Measurements from ENCODE around the gene SENP6.
"Not testable (repeated sequence)": the region's sequence is repeated elsewhere in the genome, so short reads cannot be mapped to it uniquely, and the experiment has no call there.

Gene SENP6

GRCh38 chr6:75584552-75584951 lies 17.1 kb upstream of the SENP6 start:
- H3K9ac ChIP-seq (ENCODE audit: low read length); H3K9me3 ChIP-seq (ENCODE audit: control insufficient read depth, low read length); H3K4me1 ChIP-seq (ENCODE audit: control insufficient read depth, insufficient read depth, low read length); H3K27me3 ChIP-seq (ENCODE audit: control insufficient read depth, insufficient read depth, low read length); H3K36me3 ChIP-seq (ENCODE audit: control insufficient read depth, insufficient read depth, low read length); H3K4me3 ChIP-seq (ENCODE audit: low read length): not testable (repeated sequence)

- Histone ChIP-seq H3K9me3 (ENCODE audit: control insufficient read depth, low read length) (no peaks in the 10 kb centered on the region), H3K9ac (ENCODE audit: low read length) (no peak overlapping the region), H3K4me3 (ENCODE audit: low read length) (no peak overlapping the region), H3K36me3 (ENCODE audit: control insufficient read depth, insufficient read depth, low read length) (no peaks in the 10 kb centered on the region), H3K4me1 (ENCODE audit: control insufficient read depth, insufficient read depth, low read length) (no peaks in the 10 kb centered on the region), H3K27me3 (ENCODE audit: control insufficient read depth, insufficient read depth, low read length) (no peaks in the 10 kb centered on the region)
Observed at GRCh38 chr6:75588948-75589347, 12.7 kb upstream of the SENP6 start.

- Histone ChIP-seq H3K36me3 (ENCODE audit: control insufficient read depth, insufficient read depth, low read length) (no peaks in the 10 kb centered on the region), H3K4me3 (ENCODE audit: low read length) (no peak overlapping the region), H3K9ac (ENCODE audit: low read length) (no peak overlapping the region)
Observed at GRCh38 chr6:75590370-75590769, 11.3 kb upstream of the SENP6 start.

GRCh38 chr6:75596380-75596779 lies 5.3 kb upstream of the SENP6 start:
- not testable (repeated sequence) for H3K36me3 ChIP-seq (ENCODE audit: control insufficient read depth, insufficient read depth, low read length); H3K4me1 ChIP-seq (ENCODE audit: control insufficient read depth, insufficient read depth, low read length); H3K4me3 ChIP-seq (ENCODE audit: low read length); H3K9me3 ChIP-seq (ENCODE audit: control insufficient read depth, low read length); H3K9ac ChIP-seq (ENCODE audit: low read length); H3K27me3 ChIP-seq (ENCODE audit: control insufficient read depth, insufficient read depth, low read length)

More at GRCh38 chr6:75590370-75590769, 11.3 kb upstream of the SENP6 start:
- Histone ChIP-seq H3K27me3 (ENCODE audit: control insufficient read depth, insufficient read depth, low read length) (no peaks in the 10 kb centered on the region), H3K4me1 (ENCODE audit: control insufficient read depth, insufficient read depth, low read length) (no peaks in the 10 kb centered on the region), H3K9me3 (ENCODE audit: control insufficient read depth, low read length) (no peaks in the 10 kb centered on the region)

- Histone ChIP-seq H3K9ac (ENCODE audit: low read length) (peak overlapping the region; percentile 99), H3K36me3 (ENCODE audit: control insufficient read depth, insufficient read depth, low read length) (no peaks in the 10 kb centered on the region), H3K27me3 (ENCODE audit: control insufficient read depth, insufficient read depth, low read length) (no peaks in the 10 kb centered on the region), H3K4me3 (ENCODE audit: low read length) (no peak overlapping the region), H3K4me1 (ENCODE audit: control insufficient read depth, insufficient read depth, low read length) (no peaks in the 10 kb centered on the region), H3K9me3 (ENCODE audit: control insufficient read depth, low read length) (no peaks in the 10 kb centered on the region)
Observed at GRCh38 chr6:75600768-75601167, 912 bp upstream of the SENP6 start.

GRCh38 chr6:75602246-75603105 lies 796 bp downstream of the SENP6 start:
- Histone ChIP-seq H3K9ac (ENCODE audit: low read length) (peak overlapping the region; percentile 99), H3K4me1 (ENCODE audit: control insufficient read depth, insufficient read depth, low read length) (peaks cover 7% of the 10 kb centered on the region), H3K36me3 (ENCODE audit: control insufficient read depth, insufficient read depth, low read length) (no peaks in the 10 kb centered on the region), H3K9me3 (ENCODE audit: control insufficient read depth, low read length) (no peaks in the 10 kb centered on the region), H3K27me3 (ENCODE audit: control insufficient read depth, insufficient read depth, low read length) (no peaks in the 10 kb centered on the region), H3K4me3 (ENCODE audit: low read length) (peak overlapping the region; percentile 86)

GRCh38 chr6:75603106-75603420 lies 1.4 kb downstream of the SENP6 start:
- Histone ChIP-seq H3K9me3 (ENCODE audit: control insufficient read depth, low read length) (no peaks in the 10 kb centered on the region), H3K36me3 (ENCODE audit: control insufficient read depth, insufficient read depth, low read length) (no peaks in the 10 kb centered on the region), H3K27me3 (ENCODE audit: control insufficient read depth, insufficient read depth, low read length) (no peaks in the 10 kb centered on the region), H3K9ac (ENCODE audit: low read length) (peak overlapping the region; percentile 99), H3K4me3 (ENCODE audit: low read length) (peak overlapping the region; percentile 86), H3K4me1 (ENCODE audit: control insufficient read depth, insufficient read depth, low read length) (peaks cover 8% of the 10 kb centered on the region)

- peaks cover 8% of the 10 kb centered on the region for H3K4me1 ChIP-seq (ENCODE audit: control insufficient read depth, insufficient read depth, low read length)
- H3K36me3 ChIP-seq (ENCODE audit: control insufficient read depth, insufficient read depth, low read length) = no peaks in the 10 kb centered on the region
- H3K9me3 ChIP-seq (ENCODE audit: control insufficient read depth, low read length) = no peaks in the 10 kb centered on the region
- no peaks in the 10 kb centered on the region for H3K27me3 ChIP-seq (ENCODE audit: control insufficient read depth, insufficient read depth, low read length)
- H3K9ac ChIP-seq (ENCODE audit: low read length) = no peak overlapping the region
- no peak overlapping the region for H3K4me3 ChIP-seq (ENCODE audit: low read length)
Observed at GRCh38 chr6:75604294-75604693, 2.6 kb downstream of the SENP6 start.

GRCh38 chr6:75605635-75606034 lies 4.0 kb downstream of the SENP6 start:
- Histone ChIP-seq H3K9me3 (ENCODE audit: control insufficient read depth, low read length) (no peaks in the 10 kb centered on the region), H3K4me3 (ENCODE audit: low read length) (no peak overlapping the region), H3K27me3 (ENCODE audit: control insufficient read depth, insufficient read depth, low read length) (no peaks in the 10 kb centered on the region), H3K9ac (ENCODE audit: low read length) (no peak overlapping the region), H3K4me1 (ENCODE audit: control insufficient read depth, insufficient read depth, low read length) (peaks cover 15% of the 10 kb centered on the region), H3K36me3 (ENCODE audit: control insufficient read depth, insufficient read depth, low read length) (no peaks in the 10 kb centered on the region)

- H3K27me3 ChIP-seq (ENCODE audit: control insufficient read depth, insufficient read depth, low read length) = no peaks in the 10 kb centered on the region
- no peak overlapping the region for H3K4me3 ChIP-seq (ENCODE audit: low read length)
- H3K4me1 ChIP-seq (ENCODE audit: control insufficient read depth, insufficient read depth, low read length) = peaks cover 32% of the 10 kb centered on the region
- no peaks in the 10 kb centered on the region for H3K9me3 ChIP-seq (ENCODE audit: control insufficient read depth, low read length)
- no peaks in the 10 kb centered on the region for H3K36me3 ChIP-seq (ENCODE audit: control insufficient read depth, insufficient read depth, low read length)
- no peak overlapping the region for H3K9ac ChIP-seq (ENCODE audit: low read length)
Observed at GRCh38 chr6:75608304-75608703, 6.6 kb downstream of the SENP6 start.

GRCh38 chr6:75608956-75609533 lies 7.4 kb downstream of the SENP6 start:
- Histone ChIP-seq H3K36me3 (ENCODE audit: control insufficient read depth, insufficient read depth, low read length) (no peaks in the 10 kb centered on the region), H3K9ac (ENCODE audit: low read length) (no peak overlapping the region), H3K4me1 (ENCODE audit: control insufficient read depth, insufficient read depth, low read length) (peaks cover 36% of the 10 kb centered on the region), H3K27me3 (ENCODE audit: control insufficient read depth, insufficient read depth, low read length) (no peaks in the 10 kb centered on the region), H3K9me3 (ENCODE audit: control insufficient read depth, low read length) (no peaks in the 10 kb centered on the region), H3K4me3 (ENCODE audit: low read length) (no peak overlapping the region)

- no peaks in the 10 kb centered on the region for H3K36me3 ChIP-seq (ENCODE audit: control insufficient read depth, insufficient read depth, low read length)
- H3K27me3 ChIP-seq (ENCODE audit: control insufficient read depth, insufficient read depth, low read length) = no peaks in the 10 kb centered on the region
- H3K9ac ChIP-seq (ENCODE audit: low read length) = no peak overlapping the region
- no peaks in the 10 kb centered on the region for H3K9me3 ChIP-seq (ENCODE audit: control insufficient read depth, low read length)
- no peak overlapping the region for H3K4me3 ChIP-seq (ENCODE audit: low read length)
- H3K4me1 ChIP-seq (ENCODE audit: control insufficient read depth, insufficient read depth, low read length) = peaks cover 44% of the 10 kb centered on the region
Observed at GRCh38 chr6:75609639-75610590, 8.2 kb downstream of the SENP6 start.

Measured in mucosa of stomach (tissue), 1 donor.